GM19023 (cell line): ENCODE results near the gene EFCC1.

Source experiments
- ATAC-seq: cut with Tn5 transposase; IDR thresholded peaks from one replicate; pipeline ENCODE4 v1.9.1; 2021; ENCODE audit warnings: mild to moderate bottlenecking, moderate library complexity; ENCODE audit not compliant: unreplicated experiment

The EFCC1 gene

GRCh38 chr3:128994173-128994512, 7.0 kb upstream of the EFCC1 start:
- ATAC-seq, result no peak

- ATAC-seq, result no peak
Measured at GRCh38 chr3:128994581-128995546, 6.2 kb upstream of the EFCC1 start.

- no peak for ATAC-seq
Measured at GRCh38 chr3:128995737-128996136, 5.4 kb upstream of the EFCC1 start.

GRCh38 chr3:128996200-128996599, 4.9 kb upstream of the EFCC1 start:
- no peak for ATAC-seq

GRCh38 chr3:128996726-128997125, 4.4 kb upstream of the EFCC1 start:
- ATAC-seq, result no peak

GRCh38 chr3:128997486-128998133, 3.5 kb upstream of the EFCC1 start:
- no peak for ATAC-seq

GRCh38 chr3:128998561-128998960, 2.5 kb upstream of the EFCC1 start:
- no peak for ATAC-seq

GRCh38 chr3:128999102-128999501, 2.0 kb upstream of the EFCC1 start:
- no peak for ATAC-seq

- ATAC-seq, result no peak
Measured at GRCh38 chr3:129000742-129001100, 383 bp upstream of the EFCC1 start.

- ATAC-seq, result no peak
Measured at GRCh38 chr3:129001806-129002572, 885 bp downstream of the EFCC1 start.

- no peak for ATAC-seq
Measured at GRCh38 chr3:129002573-129003569, 1.8 kb downstream of the EFCC1 start.

- no peak for ATAC-seq
Measured at GRCh38 chr3:129003578-129004112, 2.5 kb downstream of the EFCC1 start.

- ATAC-seq, result no peak
Measured at GRCh38 chr3:129004639-129005295, 3.7 kb downstream of the EFCC1 start.

GRCh38 chr3:129005526-129006303, 4.6 kb downstream of the EFCC1 start:
- ATAC-seq, result no peak

GRCh38 chr3:129006864-129007263, 5.8 kb downstream of the EFCC1 start:
- no peak for ATAC-seq

- ATAC-seq, result no peak
Measured at GRCh38 chr3:129007792-129008191, 6.7 kb downstream of the EFCC1 start.

- ATAC-seq, result no peak
Measured at GRCh38 chr3:129009266-129009665, 8.2 kb downstream of the EFCC1 start.

- no peak for ATAC-seq
Measured at GRCh38 chr3:129010310-129010956, 9.3 kb downstream of the EFCC1 start.
